Measurements from ENCODE around the gene EFHC1. TPM values are rescaled to one million over a fixed set of nuclear protein-coding genes. Genes with fewer than 3 reads are reported as not detected.
A peak's percentile ranks its signal among the peaks of the same experiment; 100 is the strongest.

The EFHC1 gene
- total and polyA plus RNA-seq, 2 of the 13 experiments (the other 11 are each of a cell fraction or from before 2014, with no cell fraction given), result 23.4 to 29.5 TPM

DNA sequence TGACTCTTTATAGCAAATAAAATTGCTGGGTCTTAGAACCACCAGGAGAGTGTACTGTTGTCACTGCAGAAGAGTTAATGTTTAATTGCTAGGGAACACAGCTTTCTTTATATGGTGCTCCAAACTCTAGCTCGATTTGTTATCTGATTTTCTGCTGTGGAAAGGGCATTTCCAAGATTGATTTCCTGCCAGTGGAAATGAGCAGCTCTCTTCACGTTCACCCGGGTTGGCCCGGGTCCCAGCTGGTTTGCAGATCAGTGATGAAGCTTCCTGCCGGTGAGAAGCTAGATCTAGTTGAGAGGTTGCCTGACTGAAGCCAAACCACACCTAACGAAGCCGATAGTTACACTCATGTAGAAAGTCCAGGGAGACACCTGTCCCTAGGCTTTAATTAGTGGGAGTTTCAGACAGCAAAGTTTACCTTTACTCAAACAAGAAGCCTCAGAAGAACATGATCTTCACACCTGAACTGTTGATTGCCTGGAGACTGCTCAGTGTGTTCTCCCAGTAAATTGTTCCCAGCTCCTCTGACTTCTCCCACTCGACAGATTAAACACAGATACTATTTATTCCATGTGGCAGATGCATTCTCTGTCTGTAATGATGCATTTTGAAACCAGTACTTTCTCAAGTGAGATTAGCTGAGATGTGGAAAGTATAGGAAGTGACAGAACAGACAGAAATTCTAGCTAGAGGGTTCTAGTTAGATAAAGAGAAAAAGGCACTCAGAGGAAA, 30.3 kb upstream of the EFHC1 start (continued):
- TF ChIP-seq MLX (CRISPR knock-in tag; IDR thresholded peaks at IDR 0.05) (0 out of 2 replicates have a peak, but pooled peaks have one; percentile 58), MAFG (CRISPR knock-in tag; IDR thresholded peaks at IDR 0.05) (no peak), NFKBIZ (CRISPR knock-in tag; IDR thresholded peaks at IDR 0.05) (peak; percentile 55; the same call in 1 of the 2 replicates), ZNF788 (CRISPR knock-in tag; IDR thresholded peaks at IDR 0.05; ENCODE audit: borderline replicate concordance) (peak; percentile 58; the same call in 1 of the 2 replicates), DMAP1 (CRISPR knock-in tag; IDR thresholded peaks at IDR 0.05) (0 out of 2 replicates have a peak, but pooled peaks have one; percentile 10), ZNF331 (CRISPR knock-in tag; IDR thresholded peaks at IDR 0.05) (peak; percentile 72; the same call in 1 of the 2 replicates), ETV5 (CRISPR knock-in tag; IDR thresholded peaks at IDR 0.05; ENCODE audit: borderline replicate concordance) (peak; percentile 91), POLR2A (IDR thresholded peaks at IDR 0.05; ENCODE audit: insufficient read depth in 1 of 2, low read depth in 2 of 2, low read length in 2 of 2) (peak in 1 of 2 experiments; percentile 34; a peak in 2 of 4 replicates), NFYC (CRISPR knock-in tag; IDR thresholded peaks at IDR 0.05) (no peak), RFX1 (IDR thresholded peaks at IDR 0.05) (no peak), ZNF580 (CRISPR knock-in tag; IDR thresholded peaks at IDR 0.05; ENCODE audit: borderline replicate concordance, low read depth) (no peak), KLF16 (CRISPR knock-in tag; IDR thresholded peaks at IDR 0.05) (0 out of 4 replicates have a peak, but pooled peaks of 1 of the 2 experiments have one; percentile 41), SALL1 (CRISPR knock-in tag; IDR thresholded peaks at IDR 0.05) (peak; percentile 96), TBX2 (CRISPR knock-in tag; IDR thresholded peaks at IDR 0.05; ENCODE audit: borderline replicate concordance) (peak; percentile 87), CREB1 (IDR thresholded peaks at IDR 0.05) (no peak), CREB1 (CRISPR knock-in tag; IDR thresholded peaks at IDR 0.05) (peak; percentile 40; the same call in 1 of the 2 replicates), SOX5 (CRISPR knock-in tag; IDR thresholded peaks at IDR 0.05; ENCODE audit: borderline replicate concordance) (peak; percentile 49; the same call in 1 of the 2 replicates), KAT8 (CRISPR knock-in tag; IDR thresholded peaks at IDR 0.05) (peak; percentile 48; the same call in 1 of the 2 replicates), ZNF614 (CRISPR knock-in tag; IDR thresholded peaks at IDR 0.05; ENCODE audit: borderline replicate concordance) (peak; percentile 59; the same call in 1 of the 2 replicates), GPBP1L1 (CRISPR knock-in tag; IDR thresholded peaks at IDR 0.05) (no peak), SIX1 (CRISPR knock-in tag; IDR thresholded peaks at IDR 0.05; ENCODE audit: borderline replicate concordance) (0 out of 2 replicates have a peak, but pooled peaks have one; percentile 50), ZNF546 (CRISPR knock-in tag; conservative IDR thresholded peaks at IDR 0.05) (no peak), PAWR (CRISPR knock-in tag; IDR thresholded peaks at IDR 0.05; ENCODE audit: borderline replicate concordance) (no peak)
- TF ChIP-seq, protein P1, sequence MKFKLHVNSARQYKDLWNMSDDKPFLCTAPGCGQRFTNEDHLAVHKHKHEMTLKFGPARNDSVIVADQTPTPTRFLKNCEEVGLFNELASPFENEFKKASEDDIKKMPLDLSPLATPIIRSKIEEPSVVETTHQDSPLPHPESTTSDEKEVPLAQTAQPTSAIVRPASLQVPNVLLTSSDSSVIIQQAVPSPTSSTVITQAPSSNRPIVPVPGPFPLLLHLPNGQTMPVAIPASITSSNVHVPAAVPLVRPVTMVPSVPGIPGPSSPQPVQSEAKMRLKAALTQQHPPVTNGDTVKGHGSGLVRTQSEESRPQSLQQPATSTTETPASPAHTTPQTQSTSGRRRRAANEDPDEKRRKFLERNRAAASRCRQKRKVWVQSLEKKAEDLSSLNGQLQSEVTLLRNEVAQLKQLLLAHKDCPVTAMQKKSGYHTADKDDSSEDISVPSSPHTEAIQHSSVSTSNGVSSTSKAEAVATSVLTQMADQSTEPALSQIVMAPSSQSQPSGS (CRISPR knock-in tag; IDR thresholded peaks at IDR 0.05), result no peak
- TF ChIP-seq, protein P2, sequence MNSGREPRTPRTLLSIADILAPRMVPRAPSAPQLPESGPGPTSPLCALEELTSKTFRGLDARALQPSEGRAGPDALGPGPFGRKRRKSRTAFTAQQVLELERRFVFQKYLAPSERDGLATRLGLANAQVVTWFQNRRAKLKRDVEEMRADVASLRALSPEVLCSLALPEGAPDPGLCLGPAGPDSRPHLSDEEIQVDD (CRISPR knock-in tag; IDR thresholded peaks at IDR 0.05; ENCODE audit: borderline replicate concordance), result no peak
- TF ChIP-seq, protein P3, sequence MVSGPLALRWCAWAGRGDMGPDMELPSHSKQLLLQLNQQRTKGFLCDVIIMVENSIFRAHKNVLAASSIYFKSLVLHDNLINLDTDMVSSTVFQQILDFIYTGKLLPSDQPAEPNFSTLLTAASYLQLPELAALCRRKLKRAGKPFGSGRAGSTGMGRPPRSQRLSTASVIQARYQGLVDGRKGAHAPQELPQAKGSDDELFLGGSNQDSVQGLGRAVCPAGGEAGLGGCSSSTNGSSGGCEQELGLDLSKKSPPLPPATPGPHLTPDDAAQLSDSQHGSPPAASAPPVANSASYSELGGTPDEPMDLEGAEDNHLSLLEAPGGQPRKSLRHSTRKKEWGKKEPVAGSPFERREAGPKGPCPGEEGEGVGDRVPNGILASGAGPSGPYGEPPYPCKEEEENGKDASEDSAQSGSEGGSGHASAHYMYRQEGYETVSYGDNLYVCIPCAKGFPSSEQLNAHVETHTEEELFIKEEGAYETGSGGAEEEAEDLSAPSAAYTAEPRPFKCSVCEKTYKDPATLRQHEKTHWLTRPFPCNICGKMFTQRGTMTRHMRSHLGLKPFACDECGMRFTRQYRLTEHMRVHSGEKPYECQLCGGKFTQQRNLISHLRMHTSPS (CRISPR knock-in tag; IDR thresholded peaks at IDR 0.05; ENCODE audit: low read depth), result peak; percentile 54; the same call in 1 of the 2 replicates
